HPDE6-E6E7 (cell line): ENCODE results near the gene GAL.
"Not testable (repeated sequence)": the region's sequence is repeated elsewhere in the genome, so short reads cannot be mapped to it uniquely, and the experiment has no call there.

ENCODE experiments used
- DNase-seq: peaks from one replicate; pipeline ENCODE4 v3.0.0; 2011; ENCODE audit warnings: missing footprints; ENCODE audit errors: extremely low spot score

GAL gene

GRCh38 chr11:68684385-68685356, at the start of gene GAL:
Gene GAL, plus strand, starts transcription at chr11:68684544. Its CDS starts 380 bp downstream, at chr11:68684924.
- DNase-seq: no peak

- not testable (repeated sequence) for DNase-seq
Measured at GRCh38 chr11:68634606-68635005, 49.7 kb upstream of the GAL start.

- DNase-seq: not testable (repeated sequence)
Measured at GRCh38 chr11:68635172-68635571, 49.2 kb upstream of the GAL start.

GRCh38 chr11:68635883-68636282, 48.5 kb upstream of the GAL start:
- DNase-seq: not testable (repeated sequence)

- not testable (repeated sequence) for DNase-seq
Measured at GRCh38 chr11:68639322-68639721, 45.0 kb upstream of the GAL start.

- DNase-seq: no peak
Measured at GRCh38 chr11:68641880-68642279, 42.5 kb upstream of the GAL start.

GRCh38 chr11:68643585-68643984, 40.8 kb upstream of the GAL start:
- DNase-seq: no peak

GRCh38 chr11:68646832-68647231, 37.5 kb upstream of the GAL start:
- DNase-seq: no peak

- no peak for DNase-seq
Measured at GRCh38 chr11:68649851-68650555, 34.3 kb upstream of the GAL start.

- DNase-seq: no peak
Measured at GRCh38 chr11:68650801-68651200, 33.5 kb upstream of the GAL start.

- no peak for DNase-seq
Measured at GRCh38 chr11:68651208-68651984, 32.9 kb upstream of the GAL start.

GRCh38 chr11:68651985-68652682, 32.2 kb upstream of the GAL start:
- DNase-seq: no peak

GRCh38 chr11:68652683-68653156, 31.6 kb upstream of the GAL start:
- no peak for DNase-seq

- no peak for DNase-seq
Measured at GRCh38 chr11:68653486-68654430, 30.6 kb upstream of the GAL start.

- DNase-seq: no peak
Measured at GRCh38 chr11:68654978-68655377, 29.4 kb upstream of the GAL start.

- DNase-seq: no peak
Measured at GRCh38 chr11:68655406-68655805, 28.9 kb upstream of the GAL start.

- no peak for DNase-seq
Measured at GRCh38 chr11:68655806-68656205, 28.5 kb upstream of the GAL start.

- no peak for DNase-seq
Measured at GRCh38 chr11:68657021-68657780, 27.1 kb upstream of the GAL start.

GRCh38 chr11:68658097-68658496, 26.2 kb upstream of the GAL start:
- DNase-seq: no peak
